Activated CD4-positive, alpha-beta memory T cell treated with anti-CD3 and anti-CD28 coated beads, Interleukin-2, amount 10 ng/mL, durations not matched to agents 7 days and 5 days (primary cell): ENCODE results near the gene ZNF232. TPM values are rescaled to one million over a fixed set of nuclear protein-coding genes. Genes with fewer than 3 reads are reported as not detected.
"Not testable (repeated sequence)": the region's sequence is repeated elsewhere in the genome, so short reads cannot be mapped to it uniquely, and the experiment has no call there.

Source experiments
- CTCF ChIA-PET: fragments of 350-600 bp; sonication (Branson Sonifier 250); formaldehyde crosslinking; loops from one replicate; lab custom pipeline; 2021; ENCODE audit warnings: antibody characterized with exemption, inconsistent platforms; lab: Charles Lee
- POLR2A ChIA-PET: fragments of 350-600 bp; sonication (Branson Sonifier 250); formaldehyde crosslinking; loops from one replicate; lab custom pipeline; 2021; ENCODE audit warnings: antibody characterized with exemption; lab: Charles Lee
- DNase-seq: peaks from one replicate; pipeline ENCODE4 v3.0.0-alpha.2; 2020
- H3K27ac Mint-ChIP-seq: one replicate; pipeline ENCODE4 v1.8.0; 2021; ENCODE audit warnings: mild to moderate bottlenecking, mixed read lengths
- H3K27me3 Mint-ChIP-seq: one replicate; pipeline ENCODE4 v1.8.0; 2021; ENCODE audit warnings: mixed read lengths
- H3K36me3 Mint-ChIP-seq: one replicate; pipeline ENCODE4 v1.8.0; 2021; ENCODE audit warnings: low read depth, mixed read lengths
- H3K4me1 Mint-ChIP-seq: one replicate; pipeline ENCODE4 v1.8.0; 2021; ENCODE audit warnings: mixed read lengths
- H3K4me3 Mint-ChIP-seq: one replicate; pipeline ENCODE4 v1.8.0; 2021; ENCODE audit warnings: mild to moderate bottlenecking, mixed read lengths
- H3K9me3 Mint-ChIP-seq: one replicate; pipeline ENCODE4 v1.8.0; 2021; ENCODE audit warnings: mixed read lengths
- total RNA-seq, 2 experiments: library from RNA; stranded (reverse); gene quantifications; one replicate each; pipeline ENCODE4 v1.2.3, GENCODE V29; 2021

Gene ZNF232
- total RNA-seq, 2 experiments from 2014 or later, result 6.4 to 6.7 TPM

DNA sequence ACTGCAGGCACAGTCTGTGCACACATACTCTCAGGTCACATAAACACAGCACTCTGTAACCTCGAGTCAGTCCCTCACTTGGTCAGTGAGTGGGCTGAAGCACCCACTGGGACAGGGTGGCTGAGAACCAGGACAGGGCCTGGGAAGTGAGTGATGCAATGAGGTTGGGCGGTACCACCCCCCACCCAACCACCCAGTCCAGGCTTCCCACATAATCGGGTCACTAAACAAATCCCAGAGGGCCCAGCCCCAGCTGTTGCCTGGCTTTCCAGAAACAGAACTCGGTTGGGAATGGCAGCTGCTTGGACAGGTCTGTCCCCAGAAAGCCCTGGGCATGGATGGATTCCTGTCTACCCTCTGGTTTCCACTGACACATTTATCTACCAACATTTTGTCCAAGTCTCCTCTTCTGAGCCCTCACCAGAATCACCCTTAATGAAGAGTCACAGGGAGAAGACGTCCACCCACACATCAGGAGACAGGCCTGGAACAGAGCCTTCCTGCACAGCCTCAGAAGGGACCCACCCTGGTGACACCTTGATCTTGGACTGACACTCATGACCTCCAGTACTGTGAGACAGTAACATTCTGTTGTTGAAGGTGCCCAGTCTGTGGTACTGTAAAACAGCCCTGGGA is 12.6 kb upstream of the ZNF232 start:
- POLR2A ChIA-PET, CTCF ChIA-PET, H3K4me1 Mint-ChIP-seq, H3K4me3 Mint-ChIP-seq, H3K27ac Mint-ChIP-seq, H3K9me3 Mint-ChIP-seq, DNase-seq, H3K36me3 Mint-ChIP-seq: not testable (repeated sequence)
- peaks cover 38% of the 10 kb centered on the region for H3K27me3 Mint-ChIP-seq

DNA sequence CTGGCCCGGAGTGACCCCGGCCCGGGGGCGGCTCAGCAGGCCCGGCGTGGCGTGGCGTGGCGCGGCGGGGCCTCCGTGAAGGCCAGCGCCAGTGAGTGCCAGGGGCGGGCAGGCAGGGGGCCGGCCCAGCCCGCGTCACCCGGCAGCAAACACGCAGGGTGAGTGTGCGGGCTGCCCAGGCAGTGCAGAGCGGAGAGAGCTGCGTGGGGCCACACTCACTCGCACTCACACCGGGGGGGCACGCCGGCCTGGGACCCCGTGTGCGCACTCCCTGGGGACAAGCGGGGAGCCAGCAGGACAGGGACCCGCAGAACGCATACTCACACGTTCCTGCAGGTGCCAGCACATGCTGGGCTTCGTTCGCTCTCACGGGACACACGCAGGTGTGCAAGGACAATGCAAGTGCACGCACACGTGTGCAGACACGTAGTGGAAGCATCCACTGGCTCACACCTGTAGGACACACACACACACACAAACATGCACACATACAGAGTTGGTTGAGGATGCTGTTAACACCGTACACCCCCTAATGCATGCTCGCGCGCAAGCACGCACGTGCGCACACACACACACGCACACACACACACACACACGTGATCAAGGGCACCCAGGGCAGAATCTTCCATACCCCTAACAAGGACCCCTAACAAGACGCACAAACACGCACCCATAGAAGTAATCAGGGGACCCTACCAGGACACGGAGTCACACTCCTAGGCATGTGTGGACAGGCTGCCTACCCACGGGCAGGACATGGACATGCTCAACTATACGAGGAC is 11.9 kb upstream of the ZNF232 start:
- no peak for DNase-seq
- no peaks in the 10 kb centered on the region for H3K36me3 Mint-ChIP-seq
- H3K27ac Mint-ChIP-seq, result no peak overlapping the region
- H3K4me3 Mint-ChIP-seq, result no peak overlapping the region
- H3K4me1 Mint-ChIP-seq, result peaks cover 2% of the 10 kb centered on the region
- H3K9me3 Mint-ChIP-seq, result no peaks in the 10 kb centered on the region
- CTCF ChIA-PET, result no interaction called here
- POLR2A ChIA-PET, result no interaction called here
- peaks cover 43% of the 10 kb centered on the region for H3K27me3 Mint-ChIP-seq

DNA sequence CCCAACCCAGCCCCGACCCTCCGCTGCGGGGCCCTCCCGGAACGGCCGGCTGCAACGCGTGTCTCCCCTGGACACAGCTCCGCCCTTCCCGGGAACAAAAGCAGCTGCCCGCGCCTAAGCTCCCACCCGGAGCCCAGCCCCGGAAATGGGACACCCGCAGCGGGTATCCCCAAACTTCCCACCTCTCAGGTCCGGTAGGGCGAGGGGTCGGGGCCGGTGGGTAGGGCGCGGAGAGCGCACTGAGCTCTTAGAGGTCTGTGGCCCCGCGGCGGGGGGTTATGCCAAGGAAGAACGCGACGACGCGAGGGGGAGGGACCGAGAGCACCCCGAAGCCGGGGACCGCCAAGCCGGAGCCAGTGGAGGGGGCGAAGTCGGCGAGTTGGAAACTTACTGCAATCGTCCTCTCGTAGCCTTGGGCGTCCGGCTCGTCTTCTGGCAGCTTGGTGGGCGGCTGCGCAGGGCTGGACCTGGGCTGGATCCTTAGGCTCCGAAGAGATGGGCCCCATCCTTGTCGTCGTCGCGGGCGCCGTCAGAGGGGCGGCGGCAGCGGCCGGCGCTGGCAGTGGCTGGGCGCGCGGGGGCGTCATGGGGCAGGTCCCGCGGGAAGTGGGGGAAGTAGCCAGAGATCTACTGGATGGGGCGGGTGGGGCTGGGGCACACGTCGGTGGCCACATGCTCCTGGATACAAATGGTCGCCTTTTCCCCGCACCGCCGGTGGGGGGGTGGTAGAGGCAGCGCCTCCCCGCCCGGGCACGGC is 11.1 kb upstream of the ZNF232 start:
- Mint-ChIP-seq H3K27ac (no peak overlapping the region), H3K36me3 (no peaks in the 10 kb centered on the region), H3K4me3 (no peak overlapping the region), H3K4me1 (peaks cover 2% of the 10 kb centered on the region), H3K27me3 (peaks cover 49% of the 10 kb centered on the region), H3K9me3 (no peaks in the 10 kb centered on the region)
- POLR2A ChIA-PET, result no interaction called here
- CTCF ChIA-PET, result interaction anchor here (1.1 kb wide), 1 partner anchor 60 kb away, joined by 4 read pairs; no protein-coding TSS in a partner anchor
- DNase-seq, result no peak

DNA sequence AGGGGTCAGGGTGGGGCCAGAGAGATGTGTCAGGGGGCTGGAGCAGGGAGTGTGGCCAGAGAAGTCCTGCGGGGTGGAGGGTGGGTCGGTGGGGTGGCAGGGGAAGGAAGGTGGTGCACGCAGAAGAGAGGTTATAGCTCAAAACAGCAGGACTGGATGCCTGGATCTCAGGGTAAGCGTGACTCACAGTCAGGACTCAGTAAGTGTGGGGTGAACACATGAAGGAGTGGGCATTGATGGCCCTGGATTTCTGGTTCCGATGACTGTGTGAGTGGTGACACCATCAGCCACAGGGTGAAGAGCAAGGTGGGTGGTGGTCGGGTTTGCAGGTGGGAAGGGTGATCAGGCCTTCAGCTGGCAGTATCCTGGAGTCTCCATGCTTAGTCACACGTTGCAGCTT is 10.4 kb upstream of the ZNF232 start:
- CTCF ChIA-PET, result interaction anchor here (1.1 kb wide), 1 partner anchor 59 kb away, joined by 4 read pairs; no protein-coding TSS in a partner anchor
- H3K4me3 Mint-ChIP-seq, H3K36me3 Mint-ChIP-seq, H3K9me3 Mint-ChIP-seq, H3K27ac Mint-ChIP-seq, H3K4me1 Mint-ChIP-seq, DNase-seq, POLR2A ChIA-PET: not testable (repeated sequence)
- peaks cover 52% of the 10 kb centered on the region for H3K27me3 Mint-ChIP-seq

DNA sequence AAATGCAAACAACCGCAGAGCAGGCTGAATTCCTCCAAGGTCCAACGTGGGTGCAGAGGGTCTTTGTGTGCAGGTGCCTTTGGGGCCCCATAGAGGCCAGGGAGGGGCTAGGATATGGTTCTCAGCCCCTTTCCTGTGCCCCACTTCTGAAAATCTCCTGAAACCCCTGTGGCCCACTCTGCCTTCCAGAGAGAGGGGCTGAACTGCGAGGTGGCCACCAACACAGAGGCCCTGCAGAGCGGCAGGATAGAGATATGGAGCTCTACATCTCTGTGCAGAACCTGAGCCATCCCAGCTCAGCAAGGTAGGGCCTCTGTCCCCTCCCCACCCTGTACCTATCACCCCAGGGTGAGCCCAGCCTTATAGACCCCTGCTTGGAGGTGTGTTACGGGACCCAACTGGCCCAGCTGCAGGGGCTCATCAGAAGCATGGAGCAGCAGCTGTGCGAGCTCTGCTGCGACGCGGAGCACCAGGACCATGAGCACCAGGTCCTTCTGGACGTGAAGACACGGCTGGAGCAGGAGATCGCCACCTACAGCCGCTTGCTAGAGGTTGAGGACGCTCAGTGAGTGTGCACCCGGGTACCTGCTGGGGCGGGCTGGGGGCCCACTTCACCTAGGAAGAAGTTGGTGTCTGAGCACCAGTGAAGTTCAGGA is 9.6 kb upstream of the ZNF232 start:
- Mint-ChIP-seq H3K36me3 (no peaks in the 10 kb centered on the region), H3K9me3 (no peaks in the 10 kb centered on the region), H3K4me1 (peaks cover 2% of the 10 kb centered on the region), H3K27me3 (peaks cover 60% of the 10 kb centered on the region), H3K4me3 (no peak overlapping the region), H3K27ac (no peak overlapping the region)
- ChIA-PET POLR2A (no interaction called here), CTCF (interaction anchor here (0.6 kb wide), 1 partner anchor 155 kb away, joined by 5 read pairs; no protein-coding TSS in a partner anchor)
- DNase-seq, result no peak

DNA sequence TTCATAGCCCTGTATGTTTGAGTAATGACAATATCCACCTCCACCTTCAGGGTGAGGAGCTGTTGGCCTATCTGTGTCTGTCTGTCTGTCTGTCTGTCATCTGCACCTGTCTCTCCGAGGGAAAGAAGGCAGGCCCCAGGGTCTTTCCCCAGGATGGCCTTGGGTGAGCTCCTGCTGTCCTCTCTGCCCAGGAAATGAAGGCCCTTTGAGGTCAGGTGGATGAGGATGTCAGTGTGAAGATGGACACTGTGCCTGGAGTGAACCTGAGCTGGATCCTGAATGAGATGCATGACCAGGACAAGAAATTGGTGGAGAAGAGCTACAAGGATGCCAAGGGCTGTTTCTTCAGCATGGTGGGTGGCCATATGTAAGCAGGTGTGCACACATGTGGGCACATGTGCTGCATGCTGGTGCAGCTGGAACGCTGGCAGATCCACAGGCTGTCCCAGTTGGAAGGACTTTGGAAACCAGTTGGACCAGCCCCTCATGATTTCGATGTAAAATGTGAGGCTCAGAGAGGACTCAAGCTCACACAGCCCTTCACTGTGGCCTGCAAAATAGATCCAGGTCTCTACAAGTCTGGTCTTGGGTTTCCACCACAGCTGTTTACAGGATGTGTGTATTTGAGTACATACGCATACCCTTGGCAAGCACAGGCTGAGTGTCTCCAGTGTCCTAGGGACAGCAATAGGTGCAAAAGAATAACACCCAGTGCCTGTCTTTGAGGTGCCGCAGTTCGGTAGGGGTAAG is 8.9 kb upstream of the ZNF232 start:
- H3K4me1 Mint-ChIP-seq, H3K27ac Mint-ChIP-seq, H3K4me3 Mint-ChIP-seq, H3K36me3 Mint-ChIP-seq, POLR2A ChIA-PET, H3K9me3 Mint-ChIP-seq, DNase-seq: not testable (repeated sequence)
- CTCF ChIA-PET, result interaction anchor here (0.6 kb wide), 1 partner anchor 155 kb away, joined by 5 read pairs; no protein-coding TSS in a partner anchor
- peaks cover 58% of the 10 kb centered on the region for H3K27me3 Mint-ChIP-seq

DNA sequence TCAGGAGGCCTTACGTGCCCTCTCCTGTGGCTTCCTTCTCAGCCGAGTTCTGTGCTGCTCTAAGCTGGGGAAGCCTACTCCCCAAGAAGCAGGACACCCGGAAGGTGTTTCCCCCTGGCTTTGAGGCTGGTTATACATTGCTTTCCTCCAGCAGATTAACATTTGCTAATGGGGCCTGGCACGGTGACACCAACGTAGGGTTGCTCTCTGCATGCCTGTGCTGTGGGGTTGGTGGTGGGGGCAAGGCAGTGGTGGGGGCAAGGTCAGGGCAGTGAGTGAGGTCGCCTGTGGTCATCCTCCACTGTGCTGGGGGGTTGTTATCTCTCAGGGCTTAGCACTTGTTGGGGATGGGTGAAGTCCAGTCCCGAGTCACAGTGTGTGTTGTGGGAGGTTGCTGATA is 8.4 kb upstream of the ZNF232 start:
- ChIA-PET CTCF (no interaction called here), POLR2A (no interaction called here)
- Mint-ChIP-seq H3K9me3 (peaks cover under 1% of the 10 kb centered on the region), H3K4me3 (no peak overlapping the region), H3K4me1 (peaks cover 2% of the 10 kb centered on the region), H3K27ac (no peak overlapping the region), H3K36me3 (peaks cover 4% of the 10 kb centered on the region), H3K27me3 (peaks cover 60% of the 10 kb centered on the region)
- DNase-seq, result no peak

DNA sequence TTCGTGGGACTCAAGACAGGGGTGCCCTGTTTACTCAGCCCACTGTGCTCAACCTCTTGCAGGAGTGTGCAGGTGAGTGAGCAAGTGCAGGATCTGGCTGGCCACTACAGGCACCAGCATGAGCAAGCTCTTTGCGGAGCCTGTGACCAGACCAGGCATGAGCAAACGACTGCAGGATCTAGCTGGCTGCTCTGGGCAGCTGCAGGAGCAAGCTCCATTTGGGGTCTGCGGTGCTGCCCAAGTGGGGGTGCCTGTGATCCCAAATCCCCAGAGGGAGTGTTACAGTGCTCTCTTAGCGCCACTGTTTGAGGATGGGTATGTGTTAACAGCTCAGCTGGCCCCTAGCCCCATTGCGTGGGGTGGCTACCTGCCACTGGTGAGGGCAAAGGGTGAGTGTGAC is 6.5 kb upstream of the ZNF232 start:
- no peak overlapping the region for H3K4me3 Mint-ChIP-seq
- CTCF ChIA-PET, result no interaction called here
- peaks cover 4% of the 10 kb centered on the region for H3K9me3 Mint-ChIP-seq
- no peak for DNase-seq
- H3K27me3 Mint-ChIP-seq, result peaks cover 47% of the 10 kb centered on the region
- H3K27ac Mint-ChIP-seq, result no peak overlapping the region
- peaks cover 22% of the 10 kb centered on the region for H3K36me3 Mint-ChIP-seq
- POLR2A ChIA-PET, result no interaction called here
- peaks cover 2% of the 10 kb centered on the region for H3K4me1 Mint-ChIP-seq

DNA sequence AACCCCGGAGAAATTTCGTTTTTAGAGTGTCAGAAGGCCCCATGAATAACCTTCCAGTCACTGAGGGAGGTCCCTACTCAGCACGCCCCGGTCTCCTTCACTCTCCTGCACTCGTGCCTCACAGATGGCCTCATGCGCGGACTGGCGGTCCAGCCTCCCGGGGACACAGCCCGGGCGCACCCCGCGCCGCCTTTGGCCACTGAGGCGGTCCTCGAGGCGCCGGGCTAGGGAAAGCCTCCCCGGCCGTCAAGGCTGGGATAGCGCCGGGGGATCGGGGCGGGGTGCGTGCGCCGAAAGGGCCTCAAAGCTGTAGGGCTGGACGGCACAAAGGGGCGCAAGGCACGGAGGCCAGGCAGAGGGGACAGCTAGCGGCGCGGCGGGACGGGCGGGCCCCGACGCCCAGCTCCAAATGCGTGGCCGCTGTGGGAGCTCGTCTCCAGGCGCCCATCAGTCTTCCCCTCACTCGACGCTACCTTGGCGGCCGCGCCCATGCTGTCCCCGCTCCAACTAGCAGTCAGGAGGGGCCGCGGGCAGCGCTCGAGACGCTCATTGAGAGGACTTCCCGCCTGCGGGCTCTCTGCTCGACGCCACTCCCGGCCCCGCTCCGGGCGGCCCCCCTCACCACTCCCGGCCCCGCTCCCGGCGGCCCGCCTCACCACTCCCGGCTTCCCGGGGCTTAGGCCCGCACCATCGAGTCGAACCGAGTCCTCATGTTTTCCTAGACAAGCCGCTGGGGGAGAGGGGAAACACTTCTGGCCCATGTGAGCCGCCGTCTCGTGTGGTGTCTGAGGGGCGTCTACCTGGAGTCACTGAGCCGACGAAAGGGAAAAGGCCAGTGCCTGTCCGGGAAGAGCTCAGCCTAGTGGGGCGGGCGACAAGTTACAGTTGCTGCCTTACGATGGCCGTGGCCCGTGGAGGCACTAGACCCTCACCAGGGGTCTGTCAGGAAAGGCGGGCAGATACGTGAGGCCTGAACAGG is 4.3 kb upstream of the ZNF232 start, which contains the start of gene USP6:
Gene USP6, plus strand, starts transcription at position 360 of the 979 bp plus-strand sequence. CDS start 14,336 bp downstream, outside the sequence.
- Mint-ChIP-seq H3K4me3 (no peak within 1 kb of the TSS), H3K9me3 (peaks cover 4% of the 10 kb centered on the region), H3K27me3 (peaks cover 34% of the 10 kb centered on the region), H3K36me3 (peaks cover 29% of the 10 kb centered on the region), H3K27ac (no peak within 1 kb of the TSS), H3K4me1 (peaks cover 14% of the 10 kb centered on the region)
- POLR2A ChIA-PET, result no interaction called here
- CTCF ChIA-PET, result no interaction called here
- no peak for DNase-seq

DNA sequence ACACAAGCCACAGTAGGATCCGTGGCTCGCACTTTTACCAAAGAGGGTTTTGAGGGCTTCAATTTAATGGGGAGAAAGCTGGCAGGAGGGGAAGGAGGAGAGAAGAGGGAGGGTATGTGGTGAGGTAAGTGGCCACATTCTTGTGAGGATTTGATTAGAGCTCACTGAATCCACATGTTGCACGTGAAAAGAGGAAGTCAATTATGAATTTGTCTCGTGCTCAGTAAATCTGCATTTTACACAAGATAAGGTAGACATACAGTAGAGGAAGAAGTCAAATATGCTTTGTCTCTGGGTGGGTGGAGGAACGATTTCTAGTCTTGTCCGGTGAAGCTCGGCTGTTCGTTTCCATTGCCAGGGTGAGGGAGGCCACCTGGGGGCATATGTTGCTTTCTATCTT is 862 bp downstream of the ZNF232 start:
- Mint-ChIP-seq H3K9me3 (peaks cover 31% of the 10 kb centered on the region), H3K27me3 (peaks cover 4% of the 10 kb centered on the region), H3K4me3 (peak overlapping the region; percentile 74), H3K4me1 (peaks cover 21% of the 10 kb centered on the region), H3K27ac (peak overlapping the region; percentile 6), H3K36me3 (peaks cover 79% of the 10 kb centered on the region)
- CTCF ChIA-PET, result interaction anchor here (1.1 kb wide), 1 partner anchor 81 kb away, joined by 4 read pairs; the partner anchor contains the start of gene ZNF594
- no peak for DNase-seq
- POLR2A ChIA-PET, result interaction anchor here (0.7 to 1.3 kb wide), 7 partner anchors 17 to 171 kb away, joined by 3 to 7 read pairs (median 3); partner anchors contain the start of genes RNF167 and SLC25A11

DNA sequence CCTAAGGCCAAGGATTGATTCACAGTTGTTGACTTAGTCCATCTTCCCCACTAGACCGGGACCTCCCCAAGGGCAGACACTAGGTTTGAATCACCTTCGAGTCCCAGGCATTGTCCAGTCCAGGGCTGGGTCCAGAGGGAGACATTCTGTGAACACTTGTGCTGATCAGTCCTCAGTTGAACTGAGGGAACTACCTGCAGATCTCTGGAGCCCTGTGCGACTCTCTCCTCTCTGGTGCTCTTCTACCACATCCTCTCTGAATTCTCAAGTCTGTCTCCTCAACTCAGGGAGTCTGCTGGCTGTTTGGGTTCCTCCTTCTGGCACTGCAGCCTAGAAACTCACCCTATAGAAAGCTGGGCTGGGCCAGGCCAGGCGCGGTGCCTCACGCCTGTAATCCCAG is 10.8 kb downstream of the ZNF232 start:
- H3K4me3 Mint-ChIP-seq, result no peak overlapping the region
- H3K4me1 Mint-ChIP-seq, result no peaks in the 10 kb centered on the region
- CTCF ChIA-PET, result no interaction called here
- H3K27ac Mint-ChIP-seq, result no peak overlapping the region
- peaks cover 45% of the 10 kb centered on the region for H3K9me3 Mint-ChIP-seq
- POLR2A ChIA-PET, result no interaction called here
- peaks cover 37% of the 10 kb centered on the region for H3K36me3 Mint-ChIP-seq
- DNase-seq, result no peak
- H3K27me3 Mint-ChIP-seq, result peaks cover 13% of the 10 kb centered on the region
